Ascending aorta (tissue), 2 donors: ENCODE data around the gene XRN2. TPM values are rescaled to one million over a fixed set of nuclear protein-coding genes. Genes with fewer than 3 reads are reported as not detected.

Source experiments
- DNase-seq, 2 donors: peaks; one replicate each; pipeline ENCODE4 v3.0.0-alpha.2; 2019; ENCODE audit warnings: low spot score in 2 of 2
- H3K27ac ChIP-seq, 2 donors: fragments of 200-600 bp; sonication (generic); one replicate each; pipeline ENCODE4 v1.5.1; 2016 to 2017; ENCODE audit warnings: mild to moderate bottlenecking in 1 of 2
- H3K27me3 ChIP-seq: fragments of 200-600 bp; sonication (generic); one replicate; pipeline ENCODE4 v1.5.1; 2017
- H3K36me3 ChIP-seq, 2 donors: fragments of 200-600 bp; sonication (generic); one replicate each; pipeline ENCODE4 v1.5.1; 2016
- H3K4me1 ChIP-seq, 2 donors: fragments of 200-600 bp; sonication (generic); one replicate each; pipeline ENCODE4 v1.5.1; 2016 to 2017; ENCODE audit warnings: mild to moderate bottlenecking in 1 of 2
- H3K4me3 ChIP-seq, 2 donors: fragments of 200-600 bp; sonication (generic); one replicate each; pipeline ENCODE4 v1.5.1; 2016 to 2017; ENCODE audit warnings: mild to moderate bottlenecking in 1 of 2
- H3K9me3 ChIP-seq, 2 donors: fragments of 200-600 bp; sonication (generic); one replicate each; pipeline ENCODE4 v1.5.1; 2016
- intact Hi-C: fragments of 100-400 bp; cut with DNase I; formaldehyde crosslinking; loops from one replicate; pipeline ENCODE4 v1.15.1; 2023
- total RNA-seq: library from RNA; depleted of rRNA; stranded (reverse); fragments of >200 nt; gene quantifications from one replicate; pipeline ENCODE4 v1.1.0, GENCODE V29; 2016
- TF ChIP-seq, protein P1 (sequence below), 3 experiments: fragments of 200-600 bp in 2 of 3; fragments of 450-650 bp in 1 of 3; sonication (generic) in 2 of 3; IDR thresholded peaks; one replicate each; pipeline ENCODE4 v1.5.1; 2016 to 2019; ENCODE audit warnings: antibody characterized with exemption in 3 of 3, mild to moderate bottlenecking in 1 of 3, moderate library complexity in 1 of 3

The XRN2 gene
- total RNA-seq, 1 donor from 2014 or later = 19.5 TPM

DNA sequence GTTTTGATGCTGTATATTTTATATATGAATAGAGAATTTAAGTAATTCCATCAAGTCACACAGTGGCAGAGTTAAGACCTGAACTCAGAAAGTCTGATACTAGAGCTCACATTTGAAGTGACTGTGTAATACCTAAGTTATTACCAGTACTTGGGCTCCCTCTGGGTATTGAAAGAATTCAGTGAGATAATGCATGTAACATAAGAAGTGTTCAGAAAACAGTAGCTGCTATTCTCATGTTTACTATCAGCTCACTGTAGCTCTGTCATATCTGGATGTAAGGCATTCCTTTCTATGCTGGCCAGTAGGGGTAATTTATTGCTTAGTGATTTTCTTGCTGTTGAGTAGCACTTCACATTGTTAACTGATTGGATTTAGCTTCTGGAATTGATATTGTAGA, 49.6 kb downstream of the XRN2 start:
- intact Hi-C loops = no loop called here
- TF ChIP-seq, protein P1, sequence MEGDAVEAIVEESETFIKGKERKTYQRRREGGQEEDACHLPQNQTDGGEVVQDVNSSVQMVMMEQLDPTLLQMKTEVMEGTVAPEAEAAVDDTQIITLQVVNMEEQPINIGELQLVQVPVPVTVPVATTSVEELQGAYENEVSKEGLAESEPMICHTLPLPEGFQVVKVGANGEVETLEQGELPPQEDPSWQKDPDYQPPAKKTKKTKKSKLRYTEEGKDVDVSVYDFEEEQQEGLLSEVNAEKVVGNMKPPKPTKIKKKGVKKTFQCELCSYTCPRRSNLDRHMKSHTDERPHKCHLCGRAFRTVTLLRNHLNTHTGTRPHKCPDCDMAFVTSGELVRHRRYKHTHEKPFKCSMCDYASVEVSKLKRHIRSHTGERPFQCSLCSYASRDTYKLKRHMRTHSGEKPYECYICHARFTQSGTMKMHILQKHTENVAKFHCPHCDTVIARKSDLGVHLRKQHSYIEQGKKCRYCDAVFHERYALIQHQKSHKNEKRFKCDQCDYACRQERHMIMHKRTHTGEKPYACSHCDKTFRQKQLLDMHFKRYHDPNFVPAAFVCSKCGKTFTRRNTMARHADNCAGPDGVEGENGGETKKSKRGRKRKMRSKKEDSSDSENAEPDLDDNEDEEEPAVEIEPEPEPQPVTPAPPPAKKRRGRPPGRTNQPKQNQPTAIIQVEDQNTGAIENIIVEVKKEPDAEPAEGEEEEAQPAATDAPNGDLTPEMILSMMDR (IDR thresholded peaks at IDR 0.05) = no peak
- no peak overlapping the region for H3K4me3 ChIP-seq
- H3K9me3 ChIP-seq = no peaks in the 10 kb centered on the region
- no peak for DNase-seq
- peaks cover 36 to 45% of the 10 kb centered on the region in 2 donors for H3K36me3 ChIP-seq
- H3K4me1 ChIP-seq = no peaks in the 10 kb centered on the region
- H3K27me3 ChIP-seq = no peaks in the 10 kb centered on the region
- no peak overlapping the region for H3K27ac ChIP-seq

DNA sequence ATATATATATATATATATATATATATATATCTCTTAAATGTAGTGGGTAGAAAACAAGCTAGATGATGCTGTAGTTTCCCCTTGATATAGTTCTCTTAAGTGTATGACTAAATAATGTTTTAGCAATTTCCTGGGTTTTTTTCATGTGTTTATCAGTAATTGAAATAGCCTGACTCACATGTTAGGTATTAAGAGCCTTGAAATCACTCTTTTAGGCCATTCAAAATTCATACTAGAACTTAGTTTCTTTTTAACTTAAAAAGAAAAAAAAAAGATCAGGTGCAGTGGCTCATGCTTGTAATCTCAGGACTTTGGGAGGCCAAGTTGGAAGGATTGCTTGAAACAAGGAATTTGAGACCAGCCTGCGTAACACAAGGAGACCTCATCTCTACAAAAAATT, 50.1 kb downstream of the XRN2 start:
- DNase-seq = no peak
- H3K4me1 ChIP-seq = no peaks in the 10 kb centered on the region
- TF ChIP-seq, protein P1 (IDR thresholded peaks at IDR 0.05) = no peak
- H3K9me3 ChIP-seq = no peaks in the 10 kb centered on the region
- H3K36me3 ChIP-seq = peaks cover 38 to 45% of the 10 kb centered on the region in 2 donors
- no peak overlapping the region for H3K4me3 ChIP-seq
- H3K27ac ChIP-seq = no peak overlapping the region
- H3K27me3 ChIP-seq = no peaks in the 10 kb centered on the region
- intact Hi-C loops = no loop called here

DNA sequence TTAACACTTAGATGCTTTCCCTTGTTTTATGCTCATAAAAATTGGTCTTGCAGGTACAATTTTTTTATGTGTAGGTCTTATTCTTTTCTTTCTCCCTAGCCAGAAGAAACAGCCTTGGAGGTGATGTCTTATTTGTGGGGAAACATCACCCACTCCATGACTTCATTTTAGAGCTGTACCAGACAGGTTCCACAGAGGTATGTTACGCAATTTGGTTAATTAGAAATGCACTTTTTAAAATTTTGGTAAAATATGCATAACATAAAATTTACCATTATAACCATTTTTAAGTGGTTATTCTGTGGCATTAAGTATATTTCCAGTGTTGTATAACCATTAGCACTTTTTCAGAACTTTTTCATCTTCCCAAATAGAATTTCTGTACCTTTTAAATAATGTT, 52.9 kb downstream of the XRN2 start:
- Histone ChIP-seq H3K4me3 (no peak overlapping the region), H3K36me3 (peaks cover 28 to 50% of the 10 kb centered on the region in 2 donors), H3K27ac (no peak overlapping the region), H3K27me3 (no peaks in the 10 kb centered on the region), H3K4me1 (no peaks in the 10 kb centered on the region), H3K9me3 (no peaks in the 10 kb centered on the region)
- TF ChIP-seq, protein P1 (IDR thresholded peaks at IDR 0.05) = no peak
- intact Hi-C loops = no loop called here
- DNase-seq = no peak

DNA sequence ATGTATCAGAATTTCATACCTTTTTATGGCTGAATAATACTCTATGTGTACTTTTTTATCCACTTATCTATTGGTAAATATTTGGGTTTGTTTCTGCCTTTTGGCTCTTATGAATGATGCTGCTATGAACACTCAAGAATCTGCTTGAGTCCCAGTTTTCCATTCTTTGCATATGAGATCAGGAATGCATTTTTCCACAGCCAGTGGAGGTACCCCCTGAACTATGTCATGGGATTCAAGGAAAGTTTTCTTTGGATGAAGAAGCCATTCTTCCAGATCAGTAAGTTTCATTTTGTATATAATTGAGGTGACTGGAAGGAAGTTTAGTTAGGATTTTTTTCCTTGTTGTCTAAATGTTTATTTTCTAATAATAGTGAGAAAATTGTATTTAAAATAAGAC, 53.3 kb downstream of the XRN2 start:
- Histone ChIP-seq H3K36me3 (peaks cover 28 to 53% of the 10 kb centered on the region in 2 donors), H3K9me3 (no peaks in the 10 kb centered on the region), H3K4me3 (no peak overlapping the region), H3K27me3 (no peaks in the 10 kb centered on the region), H3K27ac (no peak overlapping the region), H3K4me1 (no peaks in the 10 kb centered on the region)
- TF ChIP-seq, protein P1 (IDR thresholded peaks at IDR 0.05) = no peak
- no peak for DNase-seq
- intact Hi-C loops = no loop called here

DNA sequence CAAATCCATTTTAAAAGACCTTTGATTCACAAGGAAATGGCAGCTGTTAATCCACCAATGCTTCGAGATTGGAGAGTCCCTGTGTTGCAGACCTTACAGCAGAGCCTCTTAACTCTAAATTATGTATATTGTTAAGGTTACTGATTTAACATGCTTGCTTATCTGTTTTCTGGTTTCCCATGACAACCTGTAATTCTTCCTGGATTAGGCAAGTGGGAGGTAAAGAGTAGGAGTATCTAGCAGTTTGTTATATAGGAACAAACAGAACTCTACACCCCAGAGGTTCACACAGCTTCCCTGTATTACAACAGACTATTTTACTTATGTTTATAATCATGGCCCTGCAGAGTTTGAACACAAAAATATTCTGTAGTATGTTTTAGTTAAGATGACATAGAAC, 54.7 kb downstream of the XRN2 start:
- peaks cover 32 to 67% of the 10 kb centered on the region in 2 donors for H3K36me3 ChIP-seq
- TF ChIP-seq, protein P1 (IDR thresholded peaks at IDR 0.05) = no peak
- H3K4me1 ChIP-seq = no peaks in the 10 kb centered on the region
- intact Hi-C loops = no loop called here
- no peak overlapping the region for H3K27ac ChIP-seq
- DNase-seq = no peak
- H3K9me3 ChIP-seq = no peaks in the 10 kb centered on the region
- H3K4me3 ChIP-seq = no peak overlapping the region
- H3K27me3 ChIP-seq = no peaks in the 10 kb centered on the region

DNA sequence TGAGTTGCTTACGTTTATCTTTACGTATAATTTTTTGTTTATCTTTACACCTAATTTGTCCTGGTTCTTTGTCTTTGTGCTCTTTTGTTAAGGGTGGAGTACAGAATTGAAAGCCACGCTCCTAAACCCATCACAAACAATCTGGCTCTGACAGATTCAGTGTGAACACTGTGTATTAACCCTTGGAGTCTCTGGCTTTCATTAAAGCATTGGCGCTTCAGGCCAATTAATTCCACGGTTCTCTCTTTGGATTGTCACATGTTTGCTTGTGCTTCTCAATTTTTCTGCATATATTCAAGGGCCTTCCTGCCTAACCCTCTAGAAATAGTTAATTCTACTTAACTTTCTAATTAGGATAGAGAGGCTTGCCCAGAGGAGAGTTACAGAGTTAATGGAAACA, 55.6 kb downstream of the XRN2 start:
- TF ChIP-seq, protein P1 (IDR thresholded peaks at IDR 0.05) = no peak
- H3K4me3 ChIP-seq = no peak overlapping the region
- no peaks in the 10 kb centered on the region for H3K9me3 ChIP-seq
- peaks cover 36 to 75% of the 10 kb centered on the region in 2 donors for H3K36me3 ChIP-seq
- intact Hi-C loops = no loop called here
- no peaks in the 10 kb centered on the region for H3K27me3 ChIP-seq
- no peaks in the 10 kb centered on the region for H3K4me1 ChIP-seq
- DNase-seq = no peak
- no peak overlapping the region for H3K27ac ChIP-seq
